GM23248 (cell line): ENCODE data around the gene SEC24D.

Experiments
- EZH2 ChIP-seq: fragments of 200-600 bp; sonication (generic); IDR thresholded peaks from 2 replicates; pipeline ENCODE4 v1.6.1; 2018; ENCODE audit warnings: antibody characterized with exemption, mild to moderate bottlenecking; ENCODE audit not compliant: insufficient read depth, poor library complexity, severe bottlenecking
- EZH2phosphoT487 ChIP-seq: fragments of 200-600 bp; sonication (generic); IDR thresholded peaks from 2 replicates; pipeline ENCODE4 v1.6.1; 2018; ENCODE audit warnings: antibody characterized with exemption, moderate library complexity, mild to moderate bottlenecking, low read depth; ENCODE audit not compliant: insufficient read depth

GRCh38 chr4:118752551-118752950, 83.4 kb downstream of the SEC24D start:
- TF ChIP-seq EZH2phosphoT487 (no peak), EZH2 (no peak)
